Neural progenitor cell (in vitro differentiated cells): ENCODE results near the gene CPD. TPM values are rescaled to one million over a fixed set of nuclear protein-coding genes. Genes with fewer than 3 reads are reported as not detected.

Experiments
- DNase-seq: peaks from one replicate; pipeline ENCODE4 v3.0.0-alpha.2; 2016; ENCODE audit warnings: low spot score
- H2AFZ ChIP-seq: fragments of 200-600 bp; sonication (generic); replicated peaks from 2 replicates; pipeline ENCODE4 v1.6.1; 2016; ENCODE audit warnings: antibody characterized with exemption
- H3F3A ChIP-seq: fragments of 200-600 bp; sonication (generic); 2 replicates; pipeline ENCODE4 v1.6.1; 2016; ENCODE audit warnings: antibody characterized with exemption, low read depth
- H3K27ac ChIP-seq: fragments of 200-600 bp; sonication (generic); 2 replicates; pipeline ENCODE4 v1.5.1; 2016; ENCODE audit warnings: mild to moderate bottlenecking
- H3K27me3 ChIP-seq: fragments of 200-600 bp; sonication (generic); 2 replicates; pipeline ENCODE4 v1.6.1; 2016; ENCODE audit warnings: mild to moderate bottlenecking, moderate library complexity
- H3K36me3 ChIP-seq: fragments of 200-600 bp; sonication (generic); 2 replicates; pipeline ENCODE4 v1.5.1; 2016
- H3K4me1 ChIP-seq: fragments of 200-600 bp; sonication (generic); 2 replicates; pipeline ENCODE4 v1.6.1; 2016; ENCODE audit warnings: mixed run types
- H3K4me2 ChIP-seq: fragments of 200-600 bp; sonication (generic); 2 replicates; pipeline ENCODE4 v1.6.1; 2016
- H3K4me3 ChIP-seq: fragments of 200-600 bp; sonication (generic); 2 replicates; pipeline ENCODE4 v1.5.1; 2016
- H3K79me2 ChIP-seq: fragments of 200-600 bp; sonication (generic); 2 replicates; pipeline ENCODE4 v1.6.1; 2016; ENCODE audit warnings: low read depth
- H3K9ac ChIP-seq: fragments of 200-600 bp; sonication (generic); 2 replicates; pipeline ENCODE4 v1.6.1; 2016
- H3K9me3 ChIP-seq: fragments of 200-600 bp; sonication (generic); 2 replicates; pipeline ENCODE4 v1.5.1; 2016; ENCODE audit warnings: low read depth
- H4K20me1 ChIP-seq: fragments of 200-600 bp; sonication (generic); 2 replicates; pipeline ENCODE4 v1.6.1; 2016; ENCODE audit warnings: low read depth
- H3K27ac Mint-ChIP-seq: 3 replicates; pipeline ENCODE4 v1.8.0; 2021; ENCODE audit warnings: mixed read lengths
- H3K27me3 Mint-ChIP-seq: 2 replicates; pipeline ENCODE4 v1.8.0; 2022; ENCODE audit warnings: low read depth, mild to moderate bottlenecking, inconsistent platforms, moderate library complexity, mixed read lengths; ENCODE audit not compliant: insufficient read depth
- H3K36me3 Mint-ChIP-seq: 3 replicates; pipeline ENCODE4 v1.8.0; 2021; ENCODE audit warnings: mixed read lengths
- H3K4me1 Mint-ChIP-seq: 3 replicates; pipeline ENCODE4 v1.8.0; 2021; ENCODE audit warnings: mixed read lengths
- H3K4me3 Mint-ChIP-seq: 3 replicates; pipeline ENCODE4 v1.8.0; 2021; ENCODE audit warnings: mild to moderate bottlenecking, moderate library complexity, mixed read lengths
- H3K9me3 Mint-ChIP-seq: 3 replicates; pipeline ENCODE4 v1.8.0; 2020; ENCODE audit warnings: mixed read lengths
- EZH2 ChIP-seq: fragments of 200-600 bp; sonication (generic); IDR thresholded peaks from 2 replicates; pipeline ENCODE4 v1.6.1; 2017; ENCODE audit warnings: antibody characterized with exemption, mild to moderate bottlenecking, moderate library complexity
- EZH2phosphoT487 ChIP-seq: fragments of 200-600 bp; sonication (generic); IDR thresholded peaks from 2 replicates; pipeline ENCODE4 v1.6.1; 2017; ENCODE audit warnings: antibody characterized with exemption
- total RNA-seq: library from RNA; depleted of rRNA; stranded (reverse); fragments of >200 nt; gene quantifications from 2 replicates; pipeline ENCODE4 v1.2.3, GENCODE V29; 2015; ENCODE audit warnings: low replicate concordance
- TF ChIP-seq, protein P1 (sequence below): fragments of 200-600 bp; sonication (generic); IDR thresholded peaks from 2 replicates; pipeline ENCODE4 v1.5.1; 2017; ENCODE audit warnings: antibody characterized with exemption, mild to moderate bottlenecking

The CPD gene
- total RNA-seq, 1 donor from 2014 or later, result 70.8 TPM

- Histone ChIP-seq H2AFZ (no peak overlapping the region), H3K36me3 (peaks cover 23% of the 10 kb centered on the region), H3K79me2 (peaks cover 11% of the 10 kb centered on the region), H3K4me3 (no peak overlapping the region), H3K27me3 (no peaks in the 10 kb centered on the region), H3K4me1 (peaks cover 9% of the 10 kb centered on the region), H3K27ac (no peak overlapping the region), H3K9me3 (no peaks in the 10 kb centered on the region), H4K20me1 (peaks cover 4% of the 10 kb centered on the region), H3K9ac (no peak overlapping the region), H3K4me2 (no peak overlapping the region), H3F3A (peaks cover 3% of the 10 kb centered on the region)
- TF ChIP-seq EZH2, result no peak
- TF ChIP-seq, protein P1, sequence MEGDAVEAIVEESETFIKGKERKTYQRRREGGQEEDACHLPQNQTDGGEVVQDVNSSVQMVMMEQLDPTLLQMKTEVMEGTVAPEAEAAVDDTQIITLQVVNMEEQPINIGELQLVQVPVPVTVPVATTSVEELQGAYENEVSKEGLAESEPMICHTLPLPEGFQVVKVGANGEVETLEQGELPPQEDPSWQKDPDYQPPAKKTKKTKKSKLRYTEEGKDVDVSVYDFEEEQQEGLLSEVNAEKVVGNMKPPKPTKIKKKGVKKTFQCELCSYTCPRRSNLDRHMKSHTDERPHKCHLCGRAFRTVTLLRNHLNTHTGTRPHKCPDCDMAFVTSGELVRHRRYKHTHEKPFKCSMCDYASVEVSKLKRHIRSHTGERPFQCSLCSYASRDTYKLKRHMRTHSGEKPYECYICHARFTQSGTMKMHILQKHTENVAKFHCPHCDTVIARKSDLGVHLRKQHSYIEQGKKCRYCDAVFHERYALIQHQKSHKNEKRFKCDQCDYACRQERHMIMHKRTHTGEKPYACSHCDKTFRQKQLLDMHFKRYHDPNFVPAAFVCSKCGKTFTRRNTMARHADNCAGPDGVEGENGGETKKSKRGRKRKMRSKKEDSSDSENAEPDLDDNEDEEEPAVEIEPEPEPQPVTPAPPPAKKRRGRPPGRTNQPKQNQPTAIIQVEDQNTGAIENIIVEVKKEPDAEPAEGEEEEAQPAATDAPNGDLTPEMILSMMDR, result no peak
- TF ChIP-seq EZH2phosphoT487, result no peak
- no peak for DNase-seq
- H3K4me1 Mint-ChIP-seq, result no peaks in the 10 kb centered on the region
- H3K9me3 Mint-ChIP-seq, result no peaks in the 10 kb centered on the region
- H3K27me3 Mint-ChIP-seq, result no peaks in the 10 kb centered on the region
- no peak overlapping the region for H3K4me3 Mint-ChIP-seq
- H3K36me3 Mint-ChIP-seq, result peaks cover 48% of the 10 kb centered on the region
- H3K27ac Mint-ChIP-seq, result no peak overlapping the region
Observed at GRCh38 chr17:30495586-30495985, 116.9 kb downstream of the CPD start.

DNA sequence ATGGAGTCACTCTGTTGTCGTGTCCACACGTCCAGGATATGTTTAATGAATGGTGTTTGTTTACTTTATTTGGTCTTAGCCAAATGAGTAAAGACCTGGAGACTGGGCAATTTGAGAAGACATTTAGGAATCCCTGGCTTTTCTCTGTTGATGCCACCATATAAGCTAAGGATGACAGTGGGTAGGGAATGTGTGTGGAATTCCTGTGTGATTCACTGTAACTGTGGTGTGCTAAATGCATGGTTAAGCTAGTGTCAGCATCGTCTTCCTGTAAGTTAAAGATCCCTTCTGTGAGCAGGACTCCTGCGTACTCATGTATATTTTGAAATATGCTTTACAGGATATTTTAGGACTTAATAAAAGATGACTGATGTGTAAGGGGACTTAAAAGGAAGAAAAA, 124.8 kb downstream of the CPD start:
- Mint-ChIP-seq H3K4me1 (no peaks in the 10 kb centered on the region), H3K9me3 (no peaks in the 10 kb centered on the region), H3K36me3 (peaks cover 52% of the 10 kb centered on the region), H3K27ac (no peak overlapping the region), H3K4me3 (no peak overlapping the region), H3K27me3 (peaks cover 2% of the 10 kb centered on the region)
- Histone ChIP-seq H3K4me2 (no peak overlapping the region), H3K79me2 (peaks cover 11% of the 10 kb centered on the region), H3K27me3 (no peaks in the 10 kb centered on the region), H3K9ac (no peak overlapping the region), H3K4me1 (peaks cover 9% of the 10 kb centered on the region), H3K4me3 (no peak overlapping the region), H2AFZ (no peak overlapping the region), H3K9me3 (no peaks in the 10 kb centered on the region), H3K27ac (no peak overlapping the region), H4K20me1 (no peaks in the 10 kb centered on the region), H3F3A (no peaks in the 10 kb centered on the region), H3K36me3 (peaks cover 23% of the 10 kb centered on the region)
- TF ChIP-seq, protein P1, result no peak
- no peak for TF ChIP-seq EZH2
- no peak for TF ChIP-seq EZH2phosphoT487
- no peak for DNase-seq

GRCh38 chr17:30505868-30506417, 127.2 kb downstream of the CPD start:
- H3K36me3 ChIP-seq, result peaks cover 17% of the 10 kb centered on the region
- no peak overlapping the region for H3K9ac ChIP-seq
- H3K27ac Mint-ChIP-seq, result no peak overlapping the region
- H3K79me2 ChIP-seq, result no peaks in the 10 kb centered on the region
- no peak overlapping the region for H3K4me3 ChIP-seq
- H3K4me1 Mint-ChIP-seq, result no peaks in the 10 kb centered on the region
- no peak overlapping the region for H2AFZ ChIP-seq
- peaks cover 2% of the 10 kb centered on the region for H3K27me3 Mint-ChIP-seq
- DNase-seq, result no peak
- no peaks in the 10 kb centered on the region for H3F3A ChIP-seq
- TF ChIP-seq EZH2 (no peak), EZH2phosphoT487 (no peak)
- TF ChIP-seq, protein P1, result no peak
- no peaks in the 10 kb centered on the region for H3K4me1 ChIP-seq
- no peaks in the 10 kb centered on the region for H3K27me3 ChIP-seq
- H3K9me3 ChIP-seq, result no peaks in the 10 kb centered on the region
- no peak overlapping the region for H3K4me3 Mint-ChIP-seq
- H3K36me3 Mint-ChIP-seq, result peaks cover 35% of the 10 kb centered on the region
- H3K4me2 ChIP-seq, result no peak overlapping the region
- no peaks in the 10 kb centered on the region for H4K20me1 ChIP-seq
- no peak overlapping the region for H3K27ac ChIP-seq
- no peaks in the 10 kb centered on the region for H3K9me3 Mint-ChIP-seq
